PC-3 (cell line): ENCODE data around the gene MAG.

ENCODE experiments used
- EZH2 ChIP-seq: fragments of 300-600 bp; sonication (generic); IDR thresholded peaks from one replicate; pipeline ENCODE4 v1.6.1; 2017; ENCODE audit warnings: antibody characterized with exemption, mild to moderate bottlenecking, low read length; ENCODE audit not compliant: unreplicated experiment
- EZH2phosphoT487 ChIP-seq: fragments of 300-600 bp; sonication (generic); IDR thresholded peaks from 2 replicates; pipeline ENCODE4 v1.6.1; 2018; ENCODE audit warnings: mild to moderate bottlenecking, antibody characterized with exemption, low read length, borderline replicate concordance
- TF ChIP-seq, protein P1 (sequence below): fragments of 300-600 bp; sonication (generic); conservative IDR thresholded peaks from 2 replicates; pipeline ENCODE4 v1.5.1; 2017; ENCODE audit warnings: antibody characterized with exemption, low read depth, mild to moderate bottlenecking, low read length

DNA sequence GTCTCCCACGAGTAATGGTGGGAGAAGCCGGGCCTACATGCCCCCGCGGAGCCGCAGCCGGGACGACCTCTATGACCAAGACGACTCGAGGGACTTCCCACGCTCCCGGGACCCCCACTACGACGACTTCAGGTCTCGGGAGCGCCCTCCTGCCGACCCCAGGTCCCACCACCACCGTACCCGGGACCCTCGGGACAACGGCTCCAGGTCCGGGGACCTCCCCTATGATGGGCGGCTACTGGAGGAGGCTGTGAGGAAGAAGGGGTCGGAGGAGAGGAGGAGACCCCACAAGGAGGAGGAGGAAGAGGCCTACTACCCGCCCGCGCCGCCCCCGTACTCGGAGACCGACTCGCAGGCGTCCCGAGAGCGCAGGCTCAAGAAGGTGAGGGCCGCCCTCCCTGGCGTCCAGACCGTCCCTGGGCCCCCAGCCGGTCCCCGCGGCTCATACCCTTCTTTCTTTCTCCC, 24.6 kb upstream of the MAG start:
- TF ChIP-seq, protein P1, sequence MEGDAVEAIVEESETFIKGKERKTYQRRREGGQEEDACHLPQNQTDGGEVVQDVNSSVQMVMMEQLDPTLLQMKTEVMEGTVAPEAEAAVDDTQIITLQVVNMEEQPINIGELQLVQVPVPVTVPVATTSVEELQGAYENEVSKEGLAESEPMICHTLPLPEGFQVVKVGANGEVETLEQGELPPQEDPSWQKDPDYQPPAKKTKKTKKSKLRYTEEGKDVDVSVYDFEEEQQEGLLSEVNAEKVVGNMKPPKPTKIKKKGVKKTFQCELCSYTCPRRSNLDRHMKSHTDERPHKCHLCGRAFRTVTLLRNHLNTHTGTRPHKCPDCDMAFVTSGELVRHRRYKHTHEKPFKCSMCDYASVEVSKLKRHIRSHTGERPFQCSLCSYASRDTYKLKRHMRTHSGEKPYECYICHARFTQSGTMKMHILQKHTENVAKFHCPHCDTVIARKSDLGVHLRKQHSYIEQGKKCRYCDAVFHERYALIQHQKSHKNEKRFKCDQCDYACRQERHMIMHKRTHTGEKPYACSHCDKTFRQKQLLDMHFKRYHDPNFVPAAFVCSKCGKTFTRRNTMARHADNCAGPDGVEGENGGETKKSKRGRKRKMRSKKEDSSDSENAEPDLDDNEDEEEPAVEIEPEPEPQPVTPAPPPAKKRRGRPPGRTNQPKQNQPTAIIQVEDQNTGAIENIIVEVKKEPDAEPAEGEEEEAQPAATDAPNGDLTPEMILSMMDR: no peak
- TF ChIP-seq EZH2phosphoT487 (no peak), EZH2 (no peak)
